OCI-LY3 (cell line): ENCODE measurements around the gene MRRF.

Experiments used
- EZH2phosphoT487 ChIP-seq: fragments of 200-600 bp; shearing (Covaris generic); IDR thresholded peaks from 2 replicates; pipeline ENCODE4 v1.6.1; 2018; ENCODE audit warnings: antibody characterized with exemption, mixed run types, low read depth
- TF ChIP-seq, protein P1 (sequence below): fragments of 200-600, 300-600 bp; sonication (generic); IDR thresholded peaks from 2 replicates; pipeline ENCODE4 v1.5.1; 2014; ENCODE audit warnings: antibody characterized with exemption, low read length, low read depth

DNA sequence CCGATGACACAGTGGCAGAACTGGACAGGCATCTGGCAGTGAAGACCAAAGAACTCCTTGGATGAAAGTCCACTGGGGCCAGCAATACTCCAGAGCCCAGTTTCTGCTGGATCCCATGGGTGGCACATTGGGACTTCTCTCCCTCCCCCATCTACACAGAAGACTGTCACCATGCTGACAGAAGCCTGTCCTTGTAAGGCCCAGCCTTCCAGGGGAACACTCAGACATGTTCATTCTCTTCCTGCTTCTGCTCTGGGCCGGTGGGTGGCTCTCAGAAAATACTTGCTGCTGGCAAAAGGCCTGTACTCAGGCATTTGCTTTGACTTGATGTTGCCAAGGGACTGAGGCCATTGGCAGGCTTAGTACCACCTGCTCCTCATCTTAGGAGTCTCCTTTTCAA lies 57.9 kb downstream of the MRRF start:
- TF ChIP-seq, protein P1, sequence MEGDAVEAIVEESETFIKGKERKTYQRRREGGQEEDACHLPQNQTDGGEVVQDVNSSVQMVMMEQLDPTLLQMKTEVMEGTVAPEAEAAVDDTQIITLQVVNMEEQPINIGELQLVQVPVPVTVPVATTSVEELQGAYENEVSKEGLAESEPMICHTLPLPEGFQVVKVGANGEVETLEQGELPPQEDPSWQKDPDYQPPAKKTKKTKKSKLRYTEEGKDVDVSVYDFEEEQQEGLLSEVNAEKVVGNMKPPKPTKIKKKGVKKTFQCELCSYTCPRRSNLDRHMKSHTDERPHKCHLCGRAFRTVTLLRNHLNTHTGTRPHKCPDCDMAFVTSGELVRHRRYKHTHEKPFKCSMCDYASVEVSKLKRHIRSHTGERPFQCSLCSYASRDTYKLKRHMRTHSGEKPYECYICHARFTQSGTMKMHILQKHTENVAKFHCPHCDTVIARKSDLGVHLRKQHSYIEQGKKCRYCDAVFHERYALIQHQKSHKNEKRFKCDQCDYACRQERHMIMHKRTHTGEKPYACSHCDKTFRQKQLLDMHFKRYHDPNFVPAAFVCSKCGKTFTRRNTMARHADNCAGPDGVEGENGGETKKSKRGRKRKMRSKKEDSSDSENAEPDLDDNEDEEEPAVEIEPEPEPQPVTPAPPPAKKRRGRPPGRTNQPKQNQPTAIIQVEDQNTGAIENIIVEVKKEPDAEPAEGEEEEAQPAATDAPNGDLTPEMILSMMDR: no peak
- no peak for TF ChIP-seq EZH2phosphoT487
